Activated naive CD4-positive, alpha-beta T cell treated with anti-CD3 and anti-CD28 coated beads, Interleukin-2, amount 50 U/mL, for 24 hours (primary cell): Measurements from ENCODE around the gene SEC31B.

ENCODE experiments used
- H3K27ac Mint-ChIP-seq: one replicate; pipeline ENCODE4 v1.8.0; 2021; ENCODE audit warnings: mild to moderate bottlenecking, mixed read lengths
- H3K27me3 Mint-ChIP-seq: one replicate; pipeline ENCODE4 v1.8.0; 2021; ENCODE audit warnings: mixed read lengths
- H3K36me3 Mint-ChIP-seq: one replicate; pipeline ENCODE4 v1.8.0; 2021; ENCODE audit warnings: mixed read lengths
- H3K4me1 Mint-ChIP-seq: one replicate; pipeline ENCODE4 v1.8.0; 2021; ENCODE audit warnings: mixed read lengths
- H3K4me3 Mint-ChIP-seq: one replicate; pipeline ENCODE4 v1.8.0; 2021; ENCODE audit warnings: mild to moderate bottlenecking, mixed read lengths
- H3K9me3 Mint-ChIP-seq: one replicate; pipeline ENCODE4 v1.8.0; 2021; ENCODE audit warnings: mixed read lengths

Gene SEC31B

DNA sequence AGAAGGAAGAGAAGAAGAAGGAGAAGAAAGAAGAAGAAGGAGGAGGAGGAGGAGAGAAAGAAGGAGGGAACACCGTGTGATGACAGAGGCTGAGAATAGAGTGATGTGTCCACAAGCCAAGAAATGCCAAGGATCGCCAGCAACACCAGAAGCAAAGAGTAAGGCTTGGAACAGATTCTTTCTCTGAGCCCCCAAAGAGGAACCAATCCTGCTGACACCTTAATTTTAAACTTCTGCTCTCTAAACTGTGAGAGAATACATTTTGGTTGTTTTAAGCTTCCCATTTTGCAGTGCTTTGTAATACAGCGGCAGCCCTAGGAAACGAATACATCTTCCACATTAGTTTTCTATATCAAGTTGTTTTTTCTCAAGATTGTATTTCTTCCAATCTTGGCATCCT is 70.7 kb downstream of the SEC31B start:
- Mint-ChIP-seq H3K9me3 (no peaks in the 10 kb centered on the region), H3K4me3 (no peak overlapping the region), H3K27ac (no peak overlapping the region), H3K4me1 (no peaks in the 10 kb centered on the region), H3K36me3 (no peaks in the 10 kb centered on the region), H3K27me3 (peaks cover 8% of the 10 kb centered on the region)

DNA sequence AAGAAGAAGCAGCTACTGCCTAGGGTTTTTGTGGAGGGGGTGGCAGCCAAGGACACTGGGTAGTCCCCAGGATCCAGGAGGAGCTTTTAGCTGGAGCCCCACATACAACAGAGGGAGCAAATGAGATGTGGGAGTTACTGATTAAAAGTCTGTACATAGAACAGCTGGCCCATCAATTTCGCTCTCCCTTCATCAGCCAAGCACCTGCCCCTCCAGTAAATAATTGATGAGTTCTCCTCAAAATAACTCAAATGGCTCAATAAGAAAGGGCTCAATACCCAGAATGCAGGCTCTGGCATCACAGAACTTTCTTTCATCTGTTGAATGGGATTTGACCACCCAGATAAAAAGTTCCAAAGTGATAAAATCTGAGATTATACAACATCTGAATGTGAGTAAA is 72.0 kb downstream of the SEC31B start:
- Mint-ChIP-seq H3K27ac (no peak overlapping the region), H3K4me3 (no peak overlapping the region), H3K9me3 (no peaks in the 10 kb centered on the region), H3K4me1 (no peaks in the 10 kb centered on the region), H3K36me3 (no peaks in the 10 kb centered on the region), H3K27me3 (peaks cover 8% of the 10 kb centered on the region)

DNA sequence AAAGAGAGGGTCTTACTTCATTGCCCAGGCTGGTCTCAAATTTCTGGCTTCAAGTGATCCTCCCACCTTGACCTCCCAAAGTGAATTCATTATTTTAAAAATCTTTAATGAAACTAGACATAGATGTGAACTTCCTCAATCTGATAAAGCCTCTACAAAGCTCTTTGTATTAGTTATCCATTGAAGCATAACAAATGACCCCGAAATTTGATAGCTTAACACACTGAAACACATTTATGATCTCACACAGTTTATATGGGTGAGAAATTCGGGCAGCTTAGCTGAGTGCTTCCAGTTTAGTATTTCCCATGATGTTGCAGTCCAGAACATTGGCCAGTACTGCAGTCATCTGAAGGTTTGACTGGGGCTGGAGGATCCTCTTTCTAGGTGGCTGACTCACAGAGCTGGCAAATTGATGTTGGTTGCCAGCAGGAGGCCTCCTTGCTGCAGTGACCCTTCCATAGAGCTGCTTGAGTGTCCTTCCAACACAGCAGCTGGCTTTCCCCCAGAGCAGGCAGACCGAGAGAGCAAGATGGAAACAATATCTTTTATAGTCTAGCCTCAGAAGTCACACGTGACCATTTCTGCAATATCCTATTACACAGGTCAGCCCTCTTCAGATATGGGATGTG is 73.4 kb downstream of the SEC31B start:
- H3K27ac Mint-ChIP-seq, result no peak overlapping the region
- H3K4me3 Mint-ChIP-seq, result no peak overlapping the region

DNA sequence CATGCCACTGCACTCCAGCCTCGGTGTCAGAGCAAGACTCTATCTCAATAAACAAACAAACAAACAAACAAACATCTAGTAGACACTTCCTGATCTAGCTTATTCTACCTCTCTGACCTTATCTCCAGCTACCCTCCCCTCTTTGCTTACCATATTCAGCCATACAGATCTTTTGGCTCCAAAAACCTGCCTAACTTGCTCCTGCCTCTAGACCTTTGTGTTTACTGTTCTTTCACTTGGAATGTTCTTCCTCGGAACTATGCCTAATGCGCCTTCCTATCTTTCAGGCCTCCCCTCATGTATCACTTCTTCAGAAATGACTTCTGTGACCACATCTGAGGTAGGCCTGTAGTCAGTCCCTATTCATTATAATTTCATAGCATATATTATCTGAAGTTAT is 77.1 kb downstream of the SEC31B start:
- no peaks in the 10 kb centered on the region for H3K9me3 Mint-ChIP-seq
- no peaks in the 10 kb centered on the region for H3K36me3 Mint-ChIP-seq
- H3K4me1 Mint-ChIP-seq, result no peaks in the 10 kb centered on the region
- peaks cover 2% of the 10 kb centered on the region for H3K27me3 Mint-ChIP-seq
- no peak overlapping the region for H3K4me3 Mint-ChIP-seq
- H3K27ac Mint-ChIP-seq, result no peak overlapping the region

More for the DNA sequence above, 73.4 kb downstream of the SEC31B start:
- H3K36me3 Mint-ChIP-seq, result no peaks in the 10 kb centered on the region
- H3K27me3 Mint-ChIP-seq, result peaks cover 5% of the 10 kb centered on the region
- H3K4me1 Mint-ChIP-seq, result no peaks in the 10 kb centered on the region
- no peaks in the 10 kb centered on the region for H3K9me3 Mint-ChIP-seq

DNA sequence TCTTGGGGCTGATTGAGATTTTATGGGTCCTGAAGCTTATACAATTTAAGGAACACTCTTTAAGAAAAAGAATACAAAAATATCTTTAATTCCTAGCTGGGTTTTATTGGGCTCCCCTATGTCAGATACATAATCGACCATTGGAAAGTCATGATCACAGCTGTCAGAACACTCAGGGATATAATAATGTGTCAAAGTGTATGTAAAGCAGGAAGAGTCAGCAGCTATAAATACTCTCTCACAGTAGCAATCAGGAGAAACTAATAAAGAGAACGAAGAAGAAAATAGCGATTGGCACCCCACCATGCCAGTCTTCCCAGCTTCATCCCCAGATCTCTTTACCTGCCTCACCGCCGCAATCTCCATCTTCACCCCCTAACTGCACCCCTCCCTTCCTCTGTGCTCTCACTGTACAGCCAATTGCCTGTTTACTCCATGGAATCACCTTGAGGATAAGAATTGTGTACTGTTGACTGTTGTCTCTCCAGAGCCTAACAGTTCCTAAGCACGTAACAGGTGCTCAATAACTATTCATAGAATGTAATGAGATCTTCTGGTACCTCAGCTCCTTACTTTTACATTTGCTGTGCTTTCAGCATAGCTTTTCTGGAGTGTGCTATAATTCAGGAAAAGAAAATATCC is 80.9 kb downstream of the SEC31B start:
- Mint-ChIP-seq H3K9me3 (no peaks in the 10 kb centered on the region), H3K27me3 (no peaks in the 10 kb centered on the region), H3K27ac (no peak overlapping the region), H3K36me3 (no peaks in the 10 kb centered on the region), H3K4me1 (no peaks in the 10 kb centered on the region), H3K4me3 (no peak overlapping the region)
